ENCODE measurements around the gene ZNF408. TPM values are rescaled to one million over a fixed set of nuclear protein-coding genes. Genes with fewer than 3 reads are reported as not detected.

ZNF408 gene
- polyA plus RNA-seq (2011; rRNA removed), result 6.7 TPM in 2 replicates
- 10.2 and 14.3 TPM in 2 replicates for polyA plus RNA-seq (2012; cell fraction: cytosol; rRNA removed)
- polyA plus RNA-seq (2012; cell fraction: nucleus; rRNA removed), result 22.6 and 32.4 TPM in 2 replicates
- polyA plus RNA-seq (2017; fragmentation: RNase III; extraction: RNeasy Plus Mini Kit Qiagen cat#74134 plus additional on column Dnase treatment), result 14.0 to 16.7 TPM (median 16.5 TPM) in 3 replicates
- 16.4 and 28.9 TPM in 2 replicates for polyA minus RNA-seq (2011; rRNA and poly(A)+ RNA removed)

GRCh38 chr11:46700241-46701077 is at the start of gene ZNF408, which contains the start of gene ARHGAP1:
Gene ZNF408 (plus strand): TSS chr11:46701031. CDS start chr11:46701048, 17 bp downstream.
Gene ARHGAP1 (minus strand): TSS chr11:46700619. CDS start chr11:46696107, 4,512 bp downstream.
- H3K4me3 ChIP-seq, result peak within 1 kb of the TSS; percentile 93
- ChIA-PET POLR2A (interaction anchor here (0.7 to 1.5 kb wide), 9 partner anchors 11 to 139 kb away, joined by 3 to 11 read pairs (median 4); partner anchors contain the start of gene AMBRA1), CTCF (interaction anchor here (1.2 to 1.4 kb wide), 4 partner anchors 23 to 311 kb away, joined by 3 to 4 read pairs (median 4); no protein-coding TSS in a partner anchor)
- H3K4me2 ChIP-seq, result peak within 1 kb of the TSS; percentile 91
- ATAC-seq (peak; percentile 95 to 96), FAIRE-seq (peak; percentile 72), DNase-seq (ENCODE audit: low read depth in 1 of 2, low spot score in 1 of 2) (peak; percentile 89 to 99)
- peak within 1 kb of the TSS; percentile 99 for H3K27ac ChIP-seq
- no peaks in the 10 kb centered on the region for H3K9me3 ChIP-seq
- peaks cover 24% of the 10 kb centered on the region; the same call in 2 of the 3 replicates for H3K4me1 ChIP-seq
- WGBS (ENCODE audit: missing lambda C conversion rate), result 1% methylated on average over 35 of the region's 44 CpGs
- no peak for TF ChIP-seq NR3C1 (IDR thresholded peaks at IDR 0.05)
- no peak for TF ChIP-seq NFE2L2 (conservative IDR thresholded peaks at IDR 0.05; ENCODE audit: low read length)
- TF ChIP-seq MAZ (IDR thresholded peaks at IDR 0.05; ENCODE audit: borderline replicate concordance, low read depth, low read length), result 0 out of 2 replicates have a peak, but pooled peaks have one; percentile 56
- no peak for TF ChIP-seq GATA3 (IDR thresholded peaks at IDR 0.05; ENCODE audit: borderline replicate concordance)
- no peak for TF ChIP-seq ZNF302 (CRISPR knock-in tag; IDR thresholded peaks at IDR 0.05)
- TF ChIP-seq HOXB13 (CRISPR knock-in tag; IDR thresholded peaks at IDR 0.05; ENCODE audit: low read depth), result 0 out of 2 replicates have a peak, but pooled peaks have one; percentile 38
- TF ChIP-seq PBX3 (IDR thresholded peaks at IDR 0.05), result 0 out of 2 replicates have a peak, but pooled peaks have one; percentile 8
- TF ChIP-seq HOXB5 (CRISPR knock-in tag; IDR thresholded peaks at IDR 0.05), result peak; percentile 71
- TF ChIP-seq ZFP36 (IDR thresholded peaks at IDR 0.05; ENCODE audit: borderline replicate concordance, partially characterized antibody), result peak; percentile 80
- no peak for TF ChIP-seq CBX8 (IDR thresholded peaks at IDR 0.05)
- TF ChIP-seq, protein P1, sequence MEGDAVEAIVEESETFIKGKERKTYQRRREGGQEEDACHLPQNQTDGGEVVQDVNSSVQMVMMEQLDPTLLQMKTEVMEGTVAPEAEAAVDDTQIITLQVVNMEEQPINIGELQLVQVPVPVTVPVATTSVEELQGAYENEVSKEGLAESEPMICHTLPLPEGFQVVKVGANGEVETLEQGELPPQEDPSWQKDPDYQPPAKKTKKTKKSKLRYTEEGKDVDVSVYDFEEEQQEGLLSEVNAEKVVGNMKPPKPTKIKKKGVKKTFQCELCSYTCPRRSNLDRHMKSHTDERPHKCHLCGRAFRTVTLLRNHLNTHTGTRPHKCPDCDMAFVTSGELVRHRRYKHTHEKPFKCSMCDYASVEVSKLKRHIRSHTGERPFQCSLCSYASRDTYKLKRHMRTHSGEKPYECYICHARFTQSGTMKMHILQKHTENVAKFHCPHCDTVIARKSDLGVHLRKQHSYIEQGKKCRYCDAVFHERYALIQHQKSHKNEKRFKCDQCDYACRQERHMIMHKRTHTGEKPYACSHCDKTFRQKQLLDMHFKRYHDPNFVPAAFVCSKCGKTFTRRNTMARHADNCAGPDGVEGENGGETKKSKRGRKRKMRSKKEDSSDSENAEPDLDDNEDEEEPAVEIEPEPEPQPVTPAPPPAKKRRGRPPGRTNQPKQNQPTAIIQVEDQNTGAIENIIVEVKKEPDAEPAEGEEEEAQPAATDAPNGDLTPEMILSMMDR (IDR thresholded peaks at IDR 0.05), result no peak
- TF ChIP-seq JUNB (IDR thresholded peaks at IDR 0.05), result no peak
- no peak for TF ChIP-seq FOSL2 (IDR thresholded peaks at IDR 0.05)
- TF ChIP-seq FOSL2 (CRISPR knock-in tag; IDR thresholded peaks at IDR 0.05), result 0 out of 2 replicates have a peak, but pooled peaks have one; percentile 36
- no peak; the same call in 1 of the 2 replicates for TF ChIP-seq REST (IDR thresholded peaks at IDR 0.05)
- no peak for TF ChIP-seq HDAC2 (IDR thresholded peaks at IDR 0.05)
- TF ChIP-seq, protein P2, sequence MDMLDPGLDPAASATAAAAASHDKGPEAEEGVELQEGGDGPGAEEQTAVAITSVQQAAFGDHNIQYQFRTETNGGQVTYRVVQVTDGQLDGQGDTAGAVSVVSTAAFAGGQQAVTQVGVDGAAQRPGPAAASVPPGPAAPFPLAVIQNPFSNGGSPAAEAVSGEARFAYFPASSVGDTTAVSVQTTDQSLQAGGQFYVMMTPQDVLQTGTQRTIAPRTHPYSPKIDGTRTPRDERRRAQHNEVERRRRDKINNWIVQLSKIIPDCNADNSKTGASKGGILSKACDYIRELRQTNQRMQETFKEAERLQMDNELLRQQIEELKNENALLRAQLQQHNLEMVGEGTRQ (IDR thresholded peaks at IDR 0.05), result peak; percentile 21; the same call in 1 of the 2 replicates
- TF ChIP-seq POLR2A (IDR thresholded peaks at IDR 0.05; ENCODE audit: low read length), result peak; percentile 76
- TF ChIP-seq MYC (IDR thresholded peaks at IDR 0.05; ENCODE audit: borderline replicate concordance, low read length), result peak; percentile 77; the same call in 1 of the 2 replicates
- no peak for TF ChIP-seq TFCP2L1 (CRISPR knock-in tag; IDR thresholded peaks at IDR 0.05)
- peak; percentile 56; the same call in 1 of the 2 replicates for TF ChIP-seq PHF8 (IDR thresholded peaks at IDR 0.05; ENCODE audit: borderline replicate concordance, low read depth)
- TF ChIP-seq MAX (IDR thresholded peaks at IDR 0.05), result peak; percentile 93
- TF ChIP-seq E2F6 (IDR thresholded peaks at IDR 0.05; ENCODE audit: borderline replicate concordance, low read depth), result 0 out of 2 replicates have a peak, but pooled peaks have one; percentile 16
- peak; percentile 34 for TF ChIP-seq CHD2 (IDR thresholded peaks at IDR 0.05; ENCODE audit: low read length, partially characterized antibody)
- no peak for TF ChIP-seq CHD4 (IDR thresholded peaks at IDR 0.05; ENCODE audit: borderline replicate concordance)
- TF ChIP-seq JUN (IDR thresholded peaks at IDR 0.05), result peak; percentile 87 to 89; a peak in 4 of 5 replicates
- peak; percentile 45; the same call in 1 of the 2 replicates for TF ChIP-seq ZC3H11A (IDR thresholded peaks at IDR 0.05)
- TF ChIP-seq, protein P3, sequence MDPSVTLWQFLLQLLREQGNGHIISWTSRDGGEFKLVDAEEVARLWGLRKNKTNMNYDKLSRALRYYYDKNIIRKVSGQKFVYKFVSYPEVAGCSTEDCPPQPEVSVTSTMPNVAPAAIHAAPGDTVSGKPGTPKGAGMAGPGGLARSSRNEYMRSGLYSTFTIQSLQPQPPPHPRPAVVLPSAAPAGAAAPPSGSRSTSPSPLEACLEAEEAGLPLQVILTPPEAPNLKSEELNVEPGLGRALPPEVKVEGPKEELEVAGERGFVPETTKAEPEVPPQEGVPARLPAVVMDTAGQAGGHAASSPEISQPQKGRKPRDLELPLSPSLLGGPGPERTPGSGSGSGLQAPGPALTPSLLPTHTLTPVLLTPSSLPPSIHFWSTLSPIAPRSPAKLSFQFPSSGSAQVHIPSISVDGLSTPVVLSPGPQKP (IDR thresholded peaks at IDR 0.05; ENCODE audit: low read depth, low read length), result peak; percentile 96
- TF ChIP-seq SMC3 (IDR thresholded peaks at IDR 0.05), result peak; percentile 19; the same call in 1 of the 3 replicates

Measured in A549 (cell line).